ENCODE measurements around the gene HOMER2. TPM values are rescaled to one million over a fixed set of nuclear protein-coding genes. Genes with fewer than 3 reads are reported as not detected.
"Not testable (repeated sequence)": the region's sequence is repeated elsewhere in the genome, so short reads cannot be mapped to it uniquely, and the experiment has no call there.

HOMER2 gene
- total and polyA plus RNA-seq, 2 donors: 1.2 to 8.9 TPM

DNA sequence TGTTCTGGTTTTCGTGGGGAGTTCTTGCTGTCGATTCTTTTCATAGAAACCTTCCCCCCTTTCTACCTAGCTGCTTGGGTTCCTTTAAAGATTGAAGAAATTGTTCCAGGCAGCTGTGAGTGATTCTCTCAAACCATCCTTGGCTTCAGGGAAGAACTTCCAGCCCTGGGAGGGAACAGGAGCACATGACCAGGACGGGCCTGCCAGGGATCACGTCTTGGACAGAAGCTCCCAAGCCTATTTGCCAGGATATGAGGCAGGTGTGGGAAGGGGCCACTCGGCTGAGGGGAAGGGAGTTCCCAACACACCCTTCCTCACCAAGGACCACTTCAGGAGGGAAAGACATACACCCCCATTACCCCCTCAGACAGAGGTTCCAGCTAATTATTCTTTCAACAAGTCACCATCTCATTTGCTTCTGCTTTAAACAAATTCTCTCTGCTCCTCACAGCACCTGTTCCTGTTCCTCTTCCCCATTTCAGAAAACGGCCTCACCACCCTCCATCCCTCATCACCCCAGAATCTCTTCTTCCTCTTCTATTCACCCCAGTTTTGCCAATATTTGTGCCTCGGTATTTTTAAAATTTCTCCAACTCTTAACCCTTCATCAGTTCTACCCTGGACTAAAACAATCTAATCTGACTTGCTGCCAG, 80.6 kb downstream of the HOMER2 start:
- Histone ChIP-seq H3K36me3 (ENCODE audit: insufficient read depth) (no peaks in the 10 kb centered on the region), H3K4me3 (ENCODE audit: low read depth, low read length) (no peak overlapping the region), H3K4me1 (ENCODE audit: insufficient read depth) (no peaks in the 10 kb centered on the region), H3K27ac (ENCODE audit: low read depth) (no peak overlapping the region)
- no peak for DNase-seq (ENCODE audit: extremely low spot score)
- WGBS: 80% methylated on average over 7 of the region's 7 CpGs

DNA sequence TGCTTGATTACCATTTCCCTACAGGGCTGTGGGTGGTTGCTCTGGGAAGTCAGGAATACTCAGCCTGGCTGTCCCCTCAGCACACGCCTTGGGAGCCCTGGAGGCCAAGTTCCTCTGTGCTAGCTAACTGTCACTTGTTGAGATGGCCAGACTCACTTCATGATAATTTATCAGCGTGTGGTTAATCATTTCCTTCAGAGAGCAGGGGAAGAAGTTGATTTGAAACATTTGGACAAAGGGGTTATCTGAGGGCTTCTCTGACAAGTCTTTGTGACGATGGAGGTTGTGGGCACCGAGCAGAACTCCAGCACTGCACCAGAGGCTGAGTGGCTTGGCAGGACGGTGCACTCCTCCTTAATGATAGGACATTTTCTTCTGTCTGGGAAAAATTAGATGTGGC, 81.2 kb downstream of the HOMER2 start:
- DNase-seq (ENCODE audit: extremely low spot score): no peak

DNA sequence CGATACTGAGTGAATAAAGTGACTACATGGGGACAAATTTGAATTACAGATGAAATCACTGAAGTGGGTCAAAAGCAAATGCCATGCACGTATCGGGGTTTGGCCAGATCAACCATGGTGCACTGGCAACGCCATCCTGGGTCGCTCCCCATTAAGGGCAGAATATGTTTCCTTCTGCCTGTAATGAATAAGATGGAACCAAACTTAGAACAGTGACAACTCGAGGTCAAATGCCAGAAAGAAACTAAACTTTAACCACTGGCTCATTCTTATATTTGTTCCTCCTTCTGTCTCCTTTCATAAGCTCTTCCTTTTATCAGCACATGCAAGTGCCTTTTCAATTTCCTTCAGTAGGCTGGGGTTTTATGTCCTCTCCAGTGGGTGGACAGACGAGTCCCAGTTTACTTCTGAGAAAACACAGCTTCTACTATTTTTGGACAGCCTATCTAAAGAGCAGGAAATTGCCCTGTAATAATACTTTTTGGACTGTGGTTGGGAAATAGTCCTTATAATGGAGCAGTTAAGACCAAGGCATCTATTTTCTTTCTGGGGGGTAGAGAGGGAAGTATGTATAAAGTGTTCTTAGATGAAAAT, 81.7 kb downstream of the HOMER2 start:
- WGBS: 65% methylated on average over 7 of the region's 7 CpGs
- no peak for DNase-seq (ENCODE audit: extremely low spot score)
- H3K4me3 ChIP-seq (ENCODE audit: low read depth, low read length): no peak overlapping the region

More for the DNA sequence above, 81.2 kb downstream of the HOMER2 start:
- no peaks in the 10 kb centered on the region for H3K4me1 ChIP-seq (ENCODE audit: insufficient read depth)
- no peak overlapping the region for H3K27ac ChIP-seq (ENCODE audit: low read depth)
- H3K36me3 ChIP-seq (ENCODE audit: insufficient read depth): no peaks in the 10 kb centered on the region
- no peak overlapping the region for H3K4me3 ChIP-seq (ENCODE audit: low read depth, low read length)
- WGBS: 41% methylated on average over 5 of the region's 5 CpGs

DNA sequence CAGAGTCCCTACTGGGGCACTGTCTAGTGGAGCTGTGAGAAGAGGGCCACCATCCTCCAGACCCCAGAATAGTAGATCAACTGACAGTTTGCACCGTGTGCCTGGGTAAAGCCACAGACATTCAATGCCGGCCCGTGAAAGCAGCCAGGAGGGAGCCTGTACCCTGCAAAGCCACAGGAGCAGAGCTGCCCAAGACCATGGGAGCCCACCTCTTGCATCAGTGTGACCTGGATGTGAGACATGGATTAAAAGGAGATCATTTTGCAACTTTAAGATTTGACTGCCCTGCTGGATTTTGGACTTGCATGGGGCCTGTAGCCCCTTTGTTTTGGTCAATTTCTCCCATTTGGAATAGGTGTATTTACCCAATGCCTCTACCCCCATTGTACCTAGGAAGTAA, 86.5 kb downstream of the HOMER2 start:
- WGBS: 94% methylated on average over 3 of the region's 3 CpGs
- not testable (repeated sequence) for H3K36me3 ChIP-seq (ENCODE audit: insufficient read depth); H3K27ac ChIP-seq (ENCODE audit: low read depth); H3K4me1 ChIP-seq (ENCODE audit: insufficient read depth); DNase-seq (ENCODE audit: extremely low spot score); H3K4me3 ChIP-seq (ENCODE audit: low read depth, low read length)

More for the DNA sequence above, 81.7 kb downstream of the HOMER2 start:
- no peaks in the 10 kb centered on the region for H3K4me1 ChIP-seq (ENCODE audit: insufficient read depth)
- no peaks in the 10 kb centered on the region for H3K36me3 ChIP-seq (ENCODE audit: insufficient read depth)
- no peak overlapping the region for H3K27ac ChIP-seq (ENCODE audit: low read depth)

DNA sequence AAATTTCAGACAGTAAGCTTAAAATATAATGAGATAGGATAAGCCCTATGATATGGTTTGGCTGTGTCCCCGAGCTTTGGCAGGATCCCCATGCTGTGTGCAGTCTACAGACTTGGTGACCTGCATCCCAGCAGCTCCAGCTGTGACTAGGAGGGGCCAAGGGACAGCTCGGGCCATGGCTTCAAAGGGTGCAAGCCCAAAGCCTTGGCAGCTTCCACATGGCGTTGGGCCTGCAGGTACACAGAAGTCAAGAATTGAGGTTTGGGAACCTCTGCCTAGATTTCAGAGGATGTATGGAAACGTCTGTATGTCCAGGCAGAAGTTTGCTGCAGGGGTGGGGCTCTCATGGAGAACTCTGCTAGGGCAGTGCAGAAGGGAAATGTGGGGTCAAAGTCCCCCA, 86.9 kb downstream of the HOMER2 start:
- not testable (repeated sequence) for H3K36me3 ChIP-seq (ENCODE audit: insufficient read depth); DNase-seq (ENCODE audit: extremely low spot score)
- WGBS: 62% methylated on average over 4 of the region's 4 CpGs

DNA sequence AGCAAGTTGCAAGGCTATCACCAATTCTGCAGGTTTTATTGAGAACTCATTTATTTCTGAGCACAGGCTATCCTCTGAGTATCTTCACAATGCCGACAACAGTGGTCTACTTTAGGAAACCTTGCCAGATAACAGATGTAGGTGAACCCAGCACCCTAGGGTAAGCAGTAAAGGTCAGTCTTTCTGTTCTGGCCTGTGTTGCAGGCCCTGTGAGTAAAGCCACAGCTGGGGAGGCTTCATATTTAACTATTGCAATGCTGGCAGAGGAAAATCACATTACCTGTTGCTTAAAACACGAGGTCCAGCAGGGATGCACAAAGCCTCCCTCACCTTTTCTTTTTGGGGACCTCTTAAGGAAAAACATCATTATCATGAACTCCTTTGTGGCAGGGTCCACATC, 87.6 kb downstream of the HOMER2 start:
- WGBS: 77% methylated on average over 2 of the region's 2 CpGs

More for the DNA sequence above, 86.9 kb downstream of the HOMER2 start:
- not testable (repeated sequence) for H3K27ac ChIP-seq (ENCODE audit: low read depth); H3K4me1 ChIP-seq (ENCODE audit: insufficient read depth); H3K4me3 ChIP-seq (ENCODE audit: low read depth, low read length)

DNA sequence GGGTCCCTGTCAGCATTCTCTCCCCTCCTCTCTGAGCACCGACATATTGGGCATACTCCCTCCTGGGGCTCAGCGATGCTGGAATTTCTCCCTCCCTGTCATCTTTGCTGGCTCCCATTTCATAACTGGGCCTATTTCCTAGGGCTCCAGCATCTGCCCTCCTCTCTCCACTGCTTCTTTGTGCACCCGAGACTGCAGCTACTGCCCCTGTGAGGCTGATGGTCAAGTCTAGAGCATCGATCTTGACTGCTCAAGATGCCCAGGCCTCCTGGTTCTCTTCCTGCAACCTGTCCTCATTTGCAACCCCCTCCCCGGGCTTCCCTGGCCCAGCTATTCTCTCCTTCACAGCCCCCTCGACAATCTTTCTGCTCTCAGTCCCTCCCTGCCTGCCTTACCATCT, 89.6 kb downstream of the HOMER2 start:
- H3K4me1 ChIP-seq (ENCODE audit: insufficient read depth): no peaks in the 10 kb centered on the region
- H3K36me3 ChIP-seq (ENCODE audit: insufficient read depth): no peaks in the 10 kb centered on the region
- no peak overlapping the region for H3K27ac ChIP-seq (ENCODE audit: low read depth)
- WGBS: 85% methylated on average over 6 of the region's 6 CpGs
- no peak for DNase-seq (ENCODE audit: extremely low spot score)
- H3K4me3 ChIP-seq (ENCODE audit: low read depth, low read length): no peak overlapping the region

More for the DNA sequence above, 87.6 kb downstream of the HOMER2 start:
- no peaks in the 10 kb centered on the region for H3K4me1 ChIP-seq (ENCODE audit: insufficient read depth)
- no peak overlapping the region for H3K27ac ChIP-seq (ENCODE audit: low read depth)
- no peak for DNase-seq (ENCODE audit: extremely low spot score)
- H3K4me3 ChIP-seq (ENCODE audit: low read depth, low read length): no peak overlapping the region
- no peaks in the 10 kb centered on the region for H3K36me3 ChIP-seq (ENCODE audit: insufficient read depth)

DNA sequence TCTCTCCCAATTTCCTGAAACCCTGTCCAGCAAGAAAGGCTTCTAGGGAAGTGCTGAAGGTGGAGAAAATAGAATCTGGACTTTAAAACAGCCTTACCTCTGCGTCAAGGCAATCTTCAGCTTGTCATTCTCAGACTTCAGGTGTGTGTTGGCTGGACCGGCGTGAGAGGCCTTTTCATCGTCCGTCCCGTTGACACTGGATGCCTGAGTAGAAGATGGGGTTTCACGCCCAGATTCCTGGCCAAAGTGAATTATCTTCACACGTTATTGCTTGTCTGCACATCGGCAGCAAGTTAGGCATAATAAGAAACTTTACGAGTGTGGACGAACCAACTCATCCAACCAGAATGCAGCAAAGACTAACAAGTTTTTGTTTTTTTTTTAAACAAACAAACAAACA, 93.6 kb downstream of the HOMER2 start:
- Histone ChIP-seq H3K36me3 (ENCODE audit: insufficient read depth) (no peaks in the 10 kb centered on the region), H3K4me3 (ENCODE audit: low read depth, low read length) (no peak overlapping the region), H3K27ac (ENCODE audit: low read depth) (no peak overlapping the region), H3K4me1 (ENCODE audit: insufficient read depth) (no peaks in the 10 kb centered on the region)
- 88% methylated on average over 11 of the region's 11 CpGs for WGBS
- DNase-seq (ENCODE audit: extremely low spot score): no peak

DNA sequence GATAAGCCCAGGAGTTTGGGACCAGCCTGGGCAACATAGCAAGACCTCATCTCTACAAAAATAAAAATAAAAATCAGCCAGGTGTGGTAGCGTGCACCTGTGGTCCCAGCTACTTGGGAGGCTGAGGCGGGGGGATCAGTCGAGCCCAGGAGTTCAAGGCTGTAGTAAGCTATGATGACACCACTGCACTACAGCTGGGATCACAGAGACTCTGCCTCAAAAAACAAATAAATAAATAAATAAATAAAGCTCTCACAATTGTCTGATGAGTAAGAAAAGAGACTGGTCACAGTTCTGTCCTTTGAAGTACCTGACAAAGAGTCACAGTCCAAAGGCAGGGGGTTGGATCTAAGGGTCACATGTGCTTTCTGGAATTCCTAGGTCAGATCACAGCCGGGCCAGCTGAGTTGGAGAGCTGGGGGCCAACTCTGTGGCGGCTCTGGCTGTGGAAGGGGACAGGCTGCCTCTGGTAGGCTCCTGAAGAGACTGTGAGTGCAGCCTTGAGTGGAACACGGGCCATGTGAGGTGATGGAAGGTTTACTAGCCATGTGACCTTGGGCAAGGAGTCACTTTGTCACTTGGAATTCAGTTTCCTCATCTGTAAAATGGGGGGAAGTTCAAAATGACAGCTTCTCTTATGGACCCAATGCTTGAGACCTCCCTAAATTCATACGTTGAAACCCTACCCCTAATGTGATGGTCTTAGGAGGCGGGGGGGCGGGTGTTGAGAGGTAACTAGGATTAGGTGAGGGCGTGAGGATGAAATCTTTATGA, 95.9 kb downstream of the HOMER2 start:
- Histone ChIP-seq H3K36me3 (ENCODE audit: insufficient read depth) (no peaks in the 10 kb centered on the region), H3K4me1 (ENCODE audit: insufficient read depth) (no peaks in the 10 kb centered on the region), H3K4me3 (ENCODE audit: low read depth, low read length) (no peak overlapping the region), H3K27ac (ENCODE audit: low read depth) (no peak overlapping the region)
- no peak for DNase-seq (ENCODE audit: extremely low spot score)
- 93% methylated on average over 10 of the region's 10 CpGs for WGBS

DNA sequence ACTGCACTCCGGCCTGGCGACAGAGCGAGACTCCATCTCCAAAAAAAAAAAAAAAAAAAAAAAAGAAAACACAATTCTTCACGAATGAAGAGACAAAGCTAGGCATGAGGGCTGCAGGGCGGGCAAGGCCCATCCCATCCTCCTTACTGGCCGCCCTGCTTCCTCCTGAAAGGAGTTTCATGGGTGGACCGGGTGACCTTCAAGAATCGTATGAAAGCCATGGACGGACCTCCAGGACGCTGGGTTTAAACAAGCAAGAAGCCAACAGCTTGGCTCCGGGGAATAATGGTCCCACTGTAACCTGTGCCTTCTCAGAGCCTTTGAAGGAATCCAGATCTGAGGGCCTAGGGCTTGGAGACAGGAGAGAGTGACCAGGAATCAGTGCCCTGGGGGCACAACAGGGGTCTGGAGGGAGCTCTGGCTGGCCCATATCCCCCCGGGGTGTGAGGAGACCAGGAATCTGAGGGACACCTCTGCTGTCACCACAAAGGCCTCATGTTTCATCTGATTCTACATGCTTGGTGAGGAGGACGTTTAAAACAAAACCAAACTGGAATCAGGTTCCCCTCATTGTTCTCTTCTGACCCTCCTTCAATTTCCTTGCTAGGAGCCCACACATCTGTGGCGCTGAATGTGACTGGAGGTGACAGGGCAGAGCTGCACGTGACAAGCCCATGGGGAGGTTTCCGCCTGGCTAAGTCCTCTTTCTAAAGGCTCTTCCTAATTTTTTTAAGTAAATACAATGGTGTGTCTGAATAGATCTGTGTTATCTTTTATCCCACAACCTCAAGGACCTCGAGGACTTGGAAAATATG, 97.0 kb downstream of the HOMER2 start:
- DNase-seq (ENCODE audit: extremely low spot score): no peak
- Histone ChIP-seq H3K4me1 (ENCODE audit: insufficient read depth) (no peaks in the 10 kb centered on the region), H3K36me3 (ENCODE audit: insufficient read depth) (no peaks in the 10 kb centered on the region), H3K4me3 (ENCODE audit: low read depth, low read length) (no peak overlapping the region), H3K27ac (ENCODE audit: low read depth) (no peak overlapping the region)
- 82% methylated on average over 17 of the region's 17 CpGs for WGBS

DNA sequence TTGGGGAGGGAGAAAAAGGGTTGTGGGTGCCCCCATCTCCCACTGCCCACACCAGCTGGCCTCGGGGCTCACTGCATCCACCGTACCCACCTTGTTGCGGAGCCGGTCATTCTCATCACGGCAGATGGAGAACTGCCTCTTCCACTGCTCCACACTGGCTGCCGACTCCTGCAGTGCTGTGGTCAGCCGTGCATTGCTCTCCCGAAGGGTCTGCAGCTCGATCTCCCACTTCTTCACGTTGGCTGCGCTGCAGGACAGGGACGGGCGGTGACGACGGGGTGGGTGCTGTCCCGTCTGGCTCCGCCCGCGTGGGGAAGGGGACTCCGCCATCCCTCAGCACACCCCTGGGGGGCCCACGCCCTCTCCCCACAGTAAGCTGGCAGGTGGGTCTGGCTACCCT, 98.0 kb downstream of the HOMER2 start:
- Histone ChIP-seq H3K4me3 (ENCODE audit: low read depth, low read length) (no peak overlapping the region), H3K36me3 (ENCODE audit: insufficient read depth) (no peaks in the 10 kb centered on the region), H3K27ac (ENCODE audit: low read depth) (no peak overlapping the region), H3K4me1 (ENCODE audit: insufficient read depth) (no peaks in the 10 kb centered on the region)
- DNase-seq (ENCODE audit: extremely low spot score): no peak
- WGBS: 91% methylated on average over 21 of the region's 21 CpGs

DNA sequence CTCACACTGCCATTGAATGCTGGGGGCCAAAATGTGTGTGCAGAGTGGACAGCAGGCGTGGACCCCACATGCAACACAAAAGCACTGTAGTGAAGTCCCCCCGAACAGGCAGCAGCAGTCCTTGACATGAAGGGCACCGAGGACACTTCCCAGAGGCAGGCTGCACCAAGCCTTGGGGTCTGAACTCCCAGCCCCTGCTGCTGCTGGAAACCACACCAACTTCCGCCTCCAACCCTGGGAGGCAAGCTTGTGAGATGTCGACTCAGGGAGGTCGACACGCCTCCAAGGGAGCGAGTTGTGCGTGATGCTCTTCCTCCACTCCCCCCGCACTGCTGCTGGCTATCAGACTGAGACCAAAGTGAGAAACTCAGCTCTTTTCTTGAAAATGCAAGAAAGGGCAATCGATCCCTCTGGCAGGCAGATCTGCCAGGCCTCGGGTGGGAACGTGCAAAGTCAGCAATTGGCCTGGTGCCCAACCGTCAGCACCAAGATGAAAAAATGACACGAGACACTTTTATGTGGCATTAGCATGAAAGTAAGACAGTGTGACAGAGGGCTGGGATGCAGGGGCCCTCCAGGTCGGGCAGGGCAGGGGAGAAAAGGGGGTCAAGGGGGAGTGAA, 99.5 kb downstream of the HOMER2 start:
- no peak overlapping the region for H3K27ac ChIP-seq (ENCODE audit: low read depth)
- DNase-seq (ENCODE audit: extremely low spot score): no peak
- no peak overlapping the region for H3K4me3 ChIP-seq (ENCODE audit: low read depth, low read length)
- no peaks in the 10 kb centered on the region for H3K4me1 ChIP-seq (ENCODE audit: insufficient read depth)
- H3K36me3 ChIP-seq (ENCODE audit: insufficient read depth): no peaks in the 10 kb centered on the region
- WGBS: 63% methylated on average over 16 of the region's 16 CpGs

DNA sequence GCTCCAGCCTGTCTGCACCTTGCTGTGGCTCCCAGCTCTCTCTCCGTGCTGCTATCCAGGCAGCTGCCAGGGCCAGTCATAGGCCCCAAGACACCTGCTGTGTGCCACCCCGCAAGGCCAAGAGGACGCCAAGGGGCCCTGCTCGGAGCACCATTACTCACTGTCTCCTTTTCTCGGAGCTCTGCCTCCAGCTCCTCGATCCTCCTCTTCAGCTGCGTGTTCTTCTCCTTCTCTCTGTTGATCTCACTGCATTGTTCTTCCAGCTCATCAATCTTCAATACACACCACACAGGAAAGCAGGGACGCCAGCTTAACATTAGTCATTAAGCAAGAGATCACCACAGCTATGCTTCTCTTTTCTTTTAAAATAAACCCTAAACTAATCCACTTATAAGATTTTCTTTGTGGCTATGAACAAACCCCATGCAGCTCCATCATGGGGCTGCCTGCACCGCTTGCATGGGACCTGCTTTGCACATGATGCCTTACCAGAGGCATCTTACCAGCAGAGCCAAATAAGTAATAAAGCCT, 100.5 kb downstream of the HOMER2 start:
- no peak overlapping the region for H3K27ac ChIP-seq (ENCODE audit: low read depth)
- no peaks in the 10 kb centered on the region for H3K36me3 ChIP-seq (ENCODE audit: insufficient read depth)
- WGBS: 83% methylated on average over 9 of the region's 9 CpGs
- no peak overlapping the region for H3K4me3 ChIP-seq (ENCODE audit: low read depth, low read length)
- H3K4me1 ChIP-seq (ENCODE audit: insufficient read depth): no peaks in the 10 kb centered on the region
- no peak for DNase-seq (ENCODE audit: extremely low spot score)
